NCI-H128 (cell line): ENCODE measurements around the gene RNF41.
"Not testable (repeated sequence)": the region's sequence is repeated elsewhere in the genome, so short reads cannot be mapped to it uniquely, and the experiment has no call there.

ENCODE experiments used
- DNase-seq: peaks from one replicate; lab custom pipeline; 2025; ENCODE audit not compliant: unreplicated experiment; lab: John Stamatoyannopoulos, UW

Gene RNF41

GRCh38 chr12:56213878-56214277 lies 7.8 kb downstream of the RNF41 start:
- no peak for DNase-seq

GRCh38 chr12:56212361-56212760 lies 9.4 kb downstream of the RNF41 start:
- no peak for DNase-seq

GRCh38 chr12:56208006-56208405 lies 13.7 kb downstream of the RNF41 start:
- DNase-seq = no peak

GRCh38 chr12:56206452-56207166 lies 15.1 kb downstream of the RNF41 start:
- no peak for DNase-seq

GRCh38 chr12:56205445-56205844 lies 16.3 kb downstream of the RNF41 start:
- no peak for DNase-seq

- DNase-seq = no peak
Observed at GRCh38 chr12:56204275-56204674, 17.4 kb downstream of the RNF41 start.

GRCh38 chr12:56202838-56203237 lies 18.9 kb downstream of the RNF41 start:
- no peak for DNase-seq

GRCh38 chr12:56202366-56202765 lies 19.4 kb downstream of the RNF41 start:
- DNase-seq = no peak

- DNase-seq = no peak
Observed at GRCh38 chr12:56198836-56199235, 22.9 kb downstream of the RNF41 start.

- no peak for DNase-seq
Observed at GRCh38 chr12:56197921-56198635, 23.6 kb downstream of the RNF41 start.

- not testable (repeated sequence) for DNase-seq
Observed at GRCh38 chr12:56196818-56197550, 24.7 kb downstream of the RNF41 start.

GRCh38 chr12:56193025-56193578 lies 28.6 kb downstream of the RNF41 start:
- peak; percentile 75 for DNase-seq

- DNase-seq = no peak
Observed at GRCh38 chr12:56192582-56192981, 29.1 kb downstream of the RNF41 start.

- DNase-seq = no peak
Observed at GRCh38 chr12:56190695-56191155, 31.0 kb downstream of the RNF41 start.

- DNase-seq = peak; percentile 76
Observed at GRCh38 chr12:56189918-56190694, 31.6 kb downstream of the RNF41 start.

- DNase-seq = peak; percentile 67
Observed at GRCh38 chr12:56189099-56189917, 32.4 kb downstream of the RNF41 start, which contains the start of gene SMARCC2. Gene SMARCC2 (minus strand): TSS chr12:56189483. CDS start chr12:56189461, 22 bp downstream.

GRCh38 chr12:56188778-56189098 lies 33.0 kb downstream of the RNF41 start:
- no peak for DNase-seq

GRCh38 chr12:56188131-56188777 lies 33.5 kb downstream of the RNF41 start:
- no peak for DNase-seq

- DNase-seq = no peak
Observed at GRCh38 chr12:56186957-56187356, 34.8 kb downstream of the RNF41 start.
